Measurements from ENCODE around the gene PTDSS2.

The PTDSS2 gene

DNA sequence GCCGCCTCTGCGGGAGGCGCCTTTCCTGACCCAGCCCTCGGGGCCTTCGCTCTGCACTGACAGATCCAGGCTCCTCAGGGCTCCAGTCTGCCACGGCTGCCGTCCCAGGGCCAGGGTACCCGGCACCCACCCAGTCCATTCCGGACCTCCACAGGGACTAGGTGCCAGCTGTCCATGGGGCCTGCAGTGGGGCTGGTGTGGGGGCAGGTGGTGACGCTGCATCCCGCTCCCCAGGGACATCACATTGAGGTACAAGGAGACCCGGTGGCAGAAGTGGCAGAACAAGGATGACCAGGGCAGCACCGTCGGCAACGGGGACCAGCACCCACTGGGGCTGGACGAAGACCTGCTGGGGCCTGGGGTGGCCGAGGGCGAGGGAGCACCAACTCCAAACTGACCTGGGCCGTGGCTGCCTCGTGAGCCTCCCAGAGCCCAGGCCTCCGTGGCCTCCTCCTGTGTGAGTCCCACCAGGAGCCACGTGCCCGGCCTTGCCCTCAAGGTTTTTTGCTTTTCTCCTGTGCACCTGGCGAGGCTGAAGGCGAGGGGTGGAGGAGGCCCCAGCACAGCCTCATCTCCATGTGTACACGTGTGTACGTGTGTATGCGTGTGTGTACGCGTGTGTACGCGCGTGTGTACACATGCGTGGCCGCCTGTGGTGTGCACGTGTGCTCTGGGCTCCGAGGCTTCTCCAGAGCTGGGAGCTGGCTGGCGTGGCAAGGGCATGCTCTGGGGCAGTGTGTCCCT, 40.3 kb downstream of the PTDSS2 start:
- DNase-seq, result no peak
- H3K27ac Mint-ChIP-seq, result no peak overlapping the region
- no peaks in the 10 kb centered on the region for H3K4me1 Mint-ChIP-seq
- peaks cover 4% of the 10 kb centered on the region for H3K36me3 Mint-ChIP-seq (ENCODE audit: low read depth)
- no peak for ATAC-seq
- H3K27me3 Mint-ChIP-seq, result no peaks in the 10 kb centered on the region
- no peak overlapping the region for H3K4me3 Mint-ChIP-seq
- H3K9me3 Mint-ChIP-seq, result no peaks in the 10 kb centered on the region

DNA sequence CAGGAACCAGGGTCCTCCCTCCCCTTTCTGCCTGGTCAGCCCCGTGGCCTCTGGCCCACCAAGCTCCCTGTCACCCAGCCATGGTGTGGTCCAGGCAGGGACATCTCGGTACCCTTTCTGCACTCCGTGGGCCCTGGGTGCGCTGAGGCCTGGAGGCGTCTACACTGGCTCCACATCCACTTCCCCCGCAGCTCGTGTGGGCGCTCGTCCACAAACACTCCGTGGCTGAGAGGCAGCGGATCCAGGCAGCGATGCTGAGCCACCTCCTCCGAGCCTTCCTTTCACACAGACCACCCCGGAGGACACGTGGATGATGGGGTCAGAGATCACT, 40.8 kb downstream of the PTDSS2 start:
- Mint-ChIP-seq H3K27me3 (no peaks in the 10 kb centered on the region), H3K4me3 (no peak overlapping the region), H3K36me3 (ENCODE audit: low read depth) (peaks cover 7% of the 10 kb centered on the region), H3K9me3 (no peaks in the 10 kb centered on the region), H3K4me1 (no peaks in the 10 kb centered on the region), H3K27ac (no peak overlapping the region)
- ATAC-seq, result no peak
- no peak for DNase-seq

DNA sequence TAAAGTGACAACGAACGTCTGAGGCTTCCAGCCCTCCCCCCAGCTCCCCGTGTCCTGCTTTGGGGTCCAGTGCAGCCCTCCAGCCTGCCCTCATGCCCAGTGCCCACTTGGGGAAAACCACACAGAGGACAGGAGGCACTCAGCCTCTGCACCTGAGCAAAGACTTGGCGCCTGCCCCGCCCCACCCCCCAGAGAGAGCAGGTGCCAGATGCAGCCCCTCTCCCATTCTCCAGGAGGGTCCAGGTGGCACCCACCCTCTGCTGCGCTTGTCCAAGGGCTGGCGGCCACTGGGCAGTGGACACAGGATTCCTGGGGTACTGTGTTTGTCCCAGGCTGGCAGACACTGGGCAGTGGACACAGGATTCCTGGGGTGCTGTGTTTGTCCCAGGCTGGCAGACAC, 41.3 kb downstream of the PTDSS2 start:
- Mint-ChIP-seq H3K36me3 (ENCODE audit: low read depth) (peaks cover 8% of the 10 kb centered on the region), H3K4me3 (no peak overlapping the region), H3K4me1 (no peaks in the 10 kb centered on the region), H3K27me3 (no peaks in the 10 kb centered on the region), H3K9me3 (no peaks in the 10 kb centered on the region), H3K27ac (no peak overlapping the region)
- ATAC-seq, result no peak
- no peak for DNase-seq

DNA sequence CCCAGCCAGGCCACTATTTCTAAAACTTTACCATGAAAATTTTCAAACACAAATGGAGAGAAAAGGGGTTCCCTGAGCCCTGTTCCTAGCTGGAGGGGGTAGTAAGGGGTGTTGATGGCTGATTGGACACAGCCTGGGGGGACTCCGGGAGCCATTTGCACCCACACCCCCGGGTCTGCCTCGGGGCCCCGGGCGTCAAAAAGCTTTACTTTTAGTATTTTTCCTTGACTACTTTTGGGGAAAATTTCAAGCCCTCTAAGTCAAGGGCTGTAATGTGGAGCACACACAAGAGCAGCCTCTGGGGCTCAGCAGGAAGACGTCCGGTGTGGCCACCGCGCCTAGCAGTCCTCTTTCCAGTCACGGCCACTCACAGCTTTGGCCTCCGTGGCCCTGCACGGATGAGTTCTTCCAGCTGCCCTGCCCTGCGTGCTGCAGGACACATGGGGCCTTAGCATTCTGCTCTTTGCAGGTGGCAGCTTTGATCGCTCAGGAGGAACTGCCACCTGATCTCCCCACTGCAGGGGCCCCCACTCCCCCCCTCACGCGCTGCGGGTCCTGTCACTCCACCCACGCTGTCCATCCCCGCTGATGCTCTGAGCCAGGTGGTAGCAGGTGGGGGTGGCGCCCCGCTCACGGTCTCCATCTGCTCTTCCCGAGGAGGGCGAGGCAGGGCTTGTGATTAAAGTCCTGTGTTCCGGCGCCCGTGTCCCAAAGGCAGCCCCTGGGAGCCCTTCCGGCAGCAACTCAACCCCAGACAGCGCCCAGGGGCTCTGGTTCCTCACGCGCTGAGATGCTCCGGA, 42.5 kb downstream of the PTDSS2 start:
- H3K36me3 Mint-ChIP-seq (ENCODE audit: low read depth), result peaks cover 21% of the 10 kb centered on the region
- DNase-seq (no peak), ATAC-seq (no peak)
- no peak overlapping the region for H3K4me3 Mint-ChIP-seq
- no peaks in the 10 kb centered on the region for H3K27me3 Mint-ChIP-seq
- H3K4me1 Mint-ChIP-seq, result peaks cover 7% of the 10 kb centered on the region
- no peak overlapping the region for H3K27ac Mint-ChIP-seq
- no peaks in the 10 kb centered on the region for H3K9me3 Mint-ChIP-seq

DNA sequence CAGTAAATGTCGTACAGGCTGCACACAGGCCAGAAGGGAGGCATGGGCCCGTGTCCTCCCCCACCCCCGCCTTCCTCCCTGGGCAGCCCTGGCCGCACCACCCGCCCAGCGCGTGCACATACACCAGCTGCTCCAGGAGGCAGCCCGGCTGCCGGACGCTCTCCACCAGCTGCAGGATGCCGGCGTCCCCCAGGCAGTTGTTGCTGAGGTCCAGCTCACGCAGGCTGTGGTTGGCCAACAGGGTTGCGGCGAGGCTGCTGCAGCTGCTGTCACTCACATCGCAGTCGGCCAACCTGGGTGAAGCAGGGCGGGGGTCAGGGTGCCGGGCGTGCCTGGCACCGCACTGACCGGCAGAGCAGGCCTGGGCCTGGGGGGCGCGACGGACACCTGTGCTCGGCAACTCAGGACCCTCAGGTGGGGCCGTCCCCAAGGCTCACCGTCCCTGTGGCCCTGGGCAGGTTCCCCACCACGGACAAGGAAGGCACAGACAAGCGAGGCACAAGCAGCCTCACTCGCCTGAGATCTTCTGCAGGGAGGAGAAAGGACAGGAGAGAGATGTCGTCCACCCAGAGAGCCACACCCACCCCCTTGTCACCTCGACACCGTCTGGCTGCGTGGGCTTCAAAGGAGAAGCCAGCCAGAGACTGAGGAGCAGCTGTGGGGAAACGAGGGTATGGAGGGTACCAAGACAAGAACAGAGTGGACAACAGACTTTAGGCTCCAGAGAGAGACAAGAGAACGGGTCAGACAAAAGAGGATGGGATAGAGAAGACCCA, 44.9 kb downstream of the PTDSS2 start:
- Mint-ChIP-seq H3K27ac (no peak overlapping the region), H3K36me3 (ENCODE audit: low read depth) (peaks cover 29% of the 10 kb centered on the region)
- ATAC-seq, result no peak

DNA sequence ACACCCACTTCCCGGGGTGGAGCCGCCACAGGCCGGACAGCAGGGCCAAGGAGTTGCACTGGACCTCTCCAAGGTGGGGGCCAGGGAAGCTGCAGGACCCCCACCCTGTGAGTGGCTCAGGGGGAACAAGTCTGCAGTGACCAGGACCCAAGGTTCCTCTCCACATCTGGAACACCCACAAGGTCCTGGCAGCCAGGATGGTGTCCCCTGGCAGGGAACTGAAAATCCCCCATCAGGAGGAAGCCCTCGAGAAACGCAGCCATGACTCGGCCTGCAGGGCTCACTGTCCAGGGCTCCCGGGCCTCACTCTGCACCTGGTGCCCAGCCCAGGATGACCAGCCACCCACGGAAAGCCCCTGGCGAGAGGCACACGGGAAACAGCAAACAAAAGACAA, 45.5 kb downstream of the PTDSS2 start:
- H3K4me1 Mint-ChIP-seq, result peaks cover 9% of the 10 kb centered on the region
- no peaks in the 10 kb centered on the region for H3K27me3 Mint-ChIP-seq
- peaks cover 31% of the 10 kb centered on the region for H3K36me3 Mint-ChIP-seq (ENCODE audit: low read depth)
- no peak overlapping the region for H3K27ac Mint-ChIP-seq
- no peak for ATAC-seq
- H3K4me3 Mint-ChIP-seq, result no peak overlapping the region
- no peak for DNase-seq
- no peaks in the 10 kb centered on the region for H3K9me3 Mint-ChIP-seq

More for the DNA sequence above, 44.9 kb downstream of the PTDSS2 start:
- no peaks in the 10 kb centered on the region for H3K9me3 Mint-ChIP-seq
- no peak for DNase-seq
- no peak overlapping the region for H3K4me3 Mint-ChIP-seq
- peaks cover 9% of the 10 kb centered on the region for H3K4me1 Mint-ChIP-seq
- H3K27me3 Mint-ChIP-seq, result no peaks in the 10 kb centered on the region

DNA sequence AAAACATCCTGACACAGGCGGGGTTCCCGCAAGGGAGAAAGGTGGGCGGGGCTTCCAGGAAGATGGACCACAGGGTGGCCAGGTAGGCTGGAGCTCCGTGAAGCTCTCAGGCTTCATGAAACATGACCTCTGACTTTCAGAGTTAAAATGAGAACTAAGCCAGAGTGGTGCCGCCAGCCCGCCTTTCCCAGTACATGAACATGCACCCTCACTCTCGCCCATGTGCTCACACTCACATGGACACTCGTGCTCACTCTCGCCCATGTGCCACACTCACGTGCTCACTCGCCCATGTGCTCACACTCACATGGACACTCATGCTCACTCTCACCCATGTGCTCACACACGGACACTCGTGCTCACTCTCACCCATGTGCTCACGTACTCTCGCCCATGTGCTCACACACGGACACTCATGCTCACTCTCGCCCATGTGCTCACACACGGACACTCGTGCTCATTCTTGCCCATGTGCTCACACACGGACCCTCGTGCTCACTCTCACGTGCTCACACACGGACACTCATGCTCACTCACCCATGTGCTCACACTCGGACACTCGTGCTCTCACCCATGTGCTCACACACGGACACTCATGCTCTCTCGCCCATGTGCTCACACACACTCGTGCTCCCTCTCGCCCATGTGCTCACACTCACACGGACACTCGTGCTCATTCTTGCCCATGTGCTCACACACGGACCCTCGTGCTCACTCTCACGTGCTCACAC, 46.9 kb downstream of the PTDSS2 start:
- DNase-seq (no peak), ATAC-seq (no peak)
- H3K27me3 Mint-ChIP-seq, result no peaks in the 10 kb centered on the region
- H3K36me3 Mint-ChIP-seq (ENCODE audit: low read depth), result peaks cover 33% of the 10 kb centered on the region
- H3K9me3 Mint-ChIP-seq, result no peaks in the 10 kb centered on the region
- H3K4me3 Mint-ChIP-seq, result no peak overlapping the region
- H3K4me1 Mint-ChIP-seq, result peaks cover 11% of the 10 kb centered on the region
- H3K27ac Mint-ChIP-seq, result peak overlapping the region; percentile 39

DNA sequence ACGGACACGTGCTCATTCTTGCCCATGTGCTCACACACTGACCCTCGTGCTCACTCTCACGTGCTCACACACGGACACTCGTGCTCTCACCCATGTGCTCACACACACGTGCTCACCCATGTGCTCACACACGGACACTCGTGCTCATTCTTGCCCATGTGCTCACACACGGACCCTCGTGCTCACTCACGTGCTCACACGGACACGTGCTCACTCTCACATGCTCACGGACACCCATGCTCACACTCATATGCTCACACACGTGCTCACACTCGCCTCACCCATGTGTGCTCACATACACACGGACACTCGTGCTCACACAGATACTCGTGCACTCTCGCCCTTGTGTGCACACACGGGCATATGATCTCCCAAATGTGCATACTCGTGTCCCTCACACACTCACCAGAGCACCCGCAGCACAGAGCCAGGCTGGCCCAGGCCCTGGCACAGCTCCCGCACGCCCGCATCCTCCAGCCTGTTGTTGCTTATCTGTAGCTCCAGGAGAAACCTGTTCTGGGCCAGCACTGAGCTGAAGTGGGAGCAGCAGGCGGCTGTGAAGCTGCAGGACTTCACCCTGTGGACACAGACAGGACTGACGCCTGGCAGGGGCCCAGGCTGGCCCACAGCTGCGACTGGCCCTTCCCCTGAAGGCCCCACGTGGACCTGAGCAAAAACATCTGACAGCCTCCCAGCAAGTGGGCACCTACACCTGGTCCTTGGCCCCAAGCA, 47.7 kb downstream of the PTDSS2 start:
- peaks cover 33% of the 10 kb centered on the region for H3K36me3 Mint-ChIP-seq (ENCODE audit: low read depth)
- H3K4me1 Mint-ChIP-seq, result peaks cover 12% of the 10 kb centered on the region
- H3K27me3 Mint-ChIP-seq, result no peaks in the 10 kb centered on the region
- peak overlapping the region; percentile 22 for H3K27ac Mint-ChIP-seq
- H3K9me3 Mint-ChIP-seq, result no peaks in the 10 kb centered on the region
- no peak overlapping the region for H3K4me3 Mint-ChIP-seq
- DNase-seq (no peak), ATAC-seq (no peak)

DNA sequence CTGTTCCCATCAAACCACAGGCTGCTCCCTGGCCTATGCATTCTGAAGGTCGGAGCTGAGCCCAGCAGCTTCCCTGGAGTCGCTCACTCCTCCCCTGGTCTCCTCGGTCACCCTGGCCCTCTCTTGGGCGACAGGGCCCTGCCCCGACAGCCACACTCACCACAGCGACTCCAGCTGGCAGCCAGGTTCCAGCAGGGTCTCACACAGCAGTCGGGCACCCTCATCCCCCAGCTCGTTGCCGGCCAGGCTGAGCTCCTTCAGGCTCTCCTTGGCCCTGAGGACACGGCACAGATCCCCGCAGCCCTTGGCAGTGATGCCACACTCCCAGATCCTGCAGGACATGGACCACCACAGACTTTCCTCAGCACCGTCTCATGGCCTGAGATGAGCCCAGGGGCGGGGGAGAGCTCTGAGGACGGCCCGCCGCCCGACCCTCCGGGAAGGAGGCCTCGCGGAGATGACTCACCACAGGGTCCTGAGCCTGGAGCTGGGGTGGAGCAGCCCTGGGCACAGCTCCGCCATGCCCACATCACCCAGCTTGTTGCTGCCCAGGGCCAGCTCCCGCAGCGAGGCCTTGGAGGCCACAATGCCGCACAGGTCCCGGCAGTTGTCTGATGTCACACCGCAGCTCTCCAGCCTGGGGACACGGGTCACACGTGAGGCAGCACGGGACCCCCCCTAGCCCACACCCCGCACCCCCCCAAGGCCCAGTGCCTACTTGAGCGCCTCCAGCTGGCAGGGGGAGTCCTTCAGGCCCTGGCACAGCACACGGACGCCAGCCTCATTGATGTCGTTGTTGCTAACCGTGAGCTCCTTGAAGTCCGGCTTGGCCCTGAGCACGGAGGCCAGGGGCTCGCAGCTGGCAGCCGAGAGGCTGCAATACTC, 48.5 kb downstream of the PTDSS2 start:
- peaks cover 17% of the 10 kb centered on the region for H3K4me1 Mint-ChIP-seq
- H3K4me3 Mint-ChIP-seq, result no peak overlapping the region
- peaks cover 33% of the 10 kb centered on the region for H3K36me3 Mint-ChIP-seq (ENCODE audit: low read depth)
- ATAC-seq (no peak), DNase-seq (no peak)
- no peaks in the 10 kb centered on the region for H3K27me3 Mint-ChIP-seq
- no peak overlapping the region for H3K27ac Mint-ChIP-seq
- H3K9me3 Mint-ChIP-seq, result no peaks in the 10 kb centered on the region

DNA sequence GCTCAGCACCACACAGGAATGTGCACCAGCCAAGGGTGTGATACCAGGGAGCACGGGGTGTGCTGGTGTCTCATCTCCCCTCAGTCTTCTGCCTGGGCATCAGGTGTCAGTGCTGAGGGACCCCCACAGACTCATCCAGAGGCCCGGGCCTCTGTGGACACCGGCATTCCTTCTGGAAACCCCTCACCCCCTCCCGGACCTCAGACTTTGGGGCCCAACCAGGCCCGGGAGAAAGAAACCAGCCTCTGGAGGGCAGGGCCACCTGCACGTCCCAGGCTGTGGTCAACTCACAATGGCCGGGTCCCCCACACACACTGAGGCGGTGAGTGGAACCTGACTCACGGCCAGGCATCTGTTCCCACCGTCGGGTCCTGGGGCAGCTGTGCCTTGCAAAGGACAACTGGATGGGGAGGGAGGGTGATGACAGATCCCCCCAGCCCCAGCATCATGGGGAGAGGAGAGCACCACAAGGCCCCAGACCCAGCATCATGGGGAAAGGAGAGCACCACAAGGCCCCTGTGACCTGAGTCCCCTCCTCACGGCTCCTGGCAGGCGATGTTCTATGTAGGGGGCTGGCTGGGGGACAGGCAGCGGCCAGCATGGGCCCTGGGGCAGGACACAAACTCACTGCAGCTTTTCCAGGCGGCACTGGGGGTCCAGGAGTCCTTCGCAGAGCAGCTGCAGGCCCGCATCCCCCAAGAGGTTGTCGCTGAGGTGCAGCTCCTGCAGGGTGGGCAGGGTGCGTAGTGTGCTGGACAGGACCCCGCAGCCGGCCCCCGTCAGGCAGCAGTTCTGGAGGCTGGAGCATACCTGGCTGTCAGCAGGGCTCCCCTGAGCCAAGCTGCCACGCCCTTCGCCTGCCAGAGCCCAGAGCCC, 49.4 kb downstream of the PTDSS2 start:
- DNase-seq (no peak), ATAC-seq (no peak)
- Mint-ChIP-seq H3K4me1 (peaks cover 21% of the 10 kb centered on the region), H3K9me3 (no peaks in the 10 kb centered on the region), H3K27ac (no peak overlapping the region), H3K4me3 (no peak overlapping the region), H3K36me3 (ENCODE audit: low read depth) (peaks cover 32% of the 10 kb centered on the region), H3K27me3 (no peaks in the 10 kb centered on the region)

DNA sequence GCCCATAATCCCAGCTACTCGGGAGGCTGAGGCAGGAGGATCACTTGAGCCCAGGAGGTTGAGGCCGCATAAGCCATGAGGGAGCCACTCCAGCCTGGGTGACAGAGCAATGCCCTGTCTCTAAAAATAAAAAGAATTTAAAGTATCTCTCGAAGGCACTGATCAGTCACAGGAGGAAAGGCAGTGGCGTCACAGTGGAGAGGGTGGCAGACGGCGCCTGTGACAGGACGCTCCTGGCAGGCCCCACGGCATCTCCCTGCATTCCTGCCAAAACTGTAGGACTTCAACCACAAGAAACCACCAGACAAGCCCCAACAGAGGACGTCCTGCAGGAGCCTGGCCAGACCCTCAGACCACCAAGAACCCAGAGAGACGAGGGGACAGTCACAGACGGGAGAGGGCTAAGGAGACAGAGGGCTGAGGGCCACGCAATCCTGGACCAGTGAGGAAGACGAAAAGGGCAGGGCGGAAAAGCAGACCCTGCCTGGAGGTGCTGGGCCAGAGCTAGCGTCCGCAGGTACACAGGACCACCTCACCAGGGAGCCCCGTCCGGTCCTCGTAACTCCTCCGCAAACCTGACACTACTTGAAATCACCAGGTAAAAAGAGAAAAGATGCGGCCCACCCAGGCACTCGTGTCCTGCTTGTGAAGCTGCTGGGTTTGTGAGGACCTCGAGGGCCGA, 51.1 kb downstream of the PTDSS2 start:
- peaks cover 30% of the 10 kb centered on the region for H3K36me3 Mint-ChIP-seq (ENCODE audit: low read depth)
- ATAC-seq (no peak), DNase-seq (no peak)
- no peak overlapping the region for H3K4me3 Mint-ChIP-seq
- H3K27me3 Mint-ChIP-seq, result no peaks in the 10 kb centered on the region
- no peaks in the 10 kb centered on the region for H3K9me3 Mint-ChIP-seq
- H3K27ac Mint-ChIP-seq, result no peak overlapping the region
- peaks cover 37% of the 10 kb centered on the region for H3K4me1 Mint-ChIP-seq

DNA sequence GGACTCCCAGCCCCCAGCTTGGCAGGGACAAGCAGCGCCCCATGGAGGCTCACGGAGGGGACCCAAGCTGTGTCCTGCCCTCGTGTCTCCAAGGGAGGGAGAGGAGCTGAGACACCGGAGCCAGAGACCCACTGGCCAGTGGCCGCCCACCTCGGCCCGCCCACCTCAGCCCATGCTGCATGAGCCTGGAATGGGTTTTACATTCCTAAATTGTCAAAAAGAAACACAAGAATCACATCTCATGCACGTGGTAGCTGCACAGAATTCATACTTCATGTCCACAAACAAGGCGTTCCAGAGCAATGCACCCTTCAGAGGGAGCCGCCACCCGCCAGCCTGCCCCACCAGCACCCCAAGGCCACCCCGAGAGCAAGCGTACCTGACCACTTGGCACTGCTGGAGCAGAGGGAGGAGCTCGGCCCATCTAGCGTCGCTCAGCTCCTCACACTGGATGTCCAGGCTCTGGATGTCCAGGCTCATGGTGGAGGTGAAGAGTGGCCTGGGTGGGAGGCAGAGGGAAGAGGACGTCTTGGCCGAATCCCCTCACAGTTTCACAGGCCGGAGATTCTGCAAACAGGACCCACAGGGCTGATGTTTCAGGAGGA, 51.7 kb downstream of the PTDSS2 start:
- DNase-seq (no peak), ATAC-seq (no peak)
- Mint-ChIP-seq H3K27ac (no peak overlapping the region), H3K27me3 (no peaks in the 10 kb centered on the region), H3K9me3 (no peaks in the 10 kb centered on the region), H3K4me1 (peaks cover 40% of the 10 kb centered on the region), H3K4me3 (no peak overlapping the region), H3K36me3 (ENCODE audit: low read depth) (peaks cover 28% of the 10 kb centered on the region)
